Type B pancreatic cell (in vitro differentiated cells): ENCODE data around the gene MRPS18C. TPM values are rescaled to one million over a fixed set of nuclear protein-coding genes. Genes with fewer than 3 reads are reported as not detected.
"Not testable (repeated sequence)": the region's sequence is repeated elsewhere in the genome, so short reads cannot be mapped to it uniquely, and the experiment has no call there.

Source experiments
- DNase-seq: peaks from one replicate; pipeline ENCODE4 v3.0.0; 2021; ENCODE audit warnings: mixed read lengths; ENCODE audit not compliant: unreplicated experiment; ENCODE audit errors: extremely low spot score
- H3K27ac Mint-ChIP-seq: 2 replicates; pipeline ENCODE4 v1.8.0; 2021; ENCODE audit warnings: mild to moderate bottlenecking, mixed read lengths
- H3K27me3 Mint-ChIP-seq: 2 replicates; pipeline ENCODE4 v1.8.0; 2021; ENCODE audit warnings: mixed read lengths
- H3K36me3 Mint-ChIP-seq: 2 replicates; pipeline ENCODE4 v1.8.0; 2021; ENCODE audit warnings: mixed read lengths
- H3K4me1 Mint-ChIP-seq: one replicate; pipeline ENCODE4 v1.8.0; 2021; ENCODE audit warnings: mixed read lengths; ENCODE audit not compliant: unreplicated experiment
- H3K4me3 Mint-ChIP-seq: 2 replicates; pipeline ENCODE4 v1.8.0; 2021; ENCODE audit warnings: mild to moderate bottlenecking, mixed read lengths
- H3K9me3 Mint-ChIP-seq: 2 replicates; pipeline ENCODE4 v1.8.0; 2021; ENCODE audit warnings: mixed read lengths
- CTCF ChIP-seq: fragments of 200-600 bp; sonication (generic); conservative IDR thresholded peaks from 2 replicates; pipeline ENCODE4 v1.5.0; 2021; ENCODE audit warnings: antibody characterized with exemption, mild to moderate bottlenecking
- total RNA-seq: library from RNA; stranded (reverse); gene quantifications from 2 replicates; pipeline ENCODE4 v1.2.1, GENCODE V29; 2021; ENCODE audit warnings: low replicate concordance

MRPS18C gene
- total RNA-seq, 1 donor from 2014 or later: 50.1 TPM

GRCh38 chr4:83498187-83498586 lies 42.3 kb downstream of the MRPS18C start:
- no peak for TF ChIP-seq CTCF
- H3K9me3 Mint-ChIP-seq: no peaks in the 10 kb centered on the region
- H3K27ac Mint-ChIP-seq: no peak overlapping the region
- H3K4me3 Mint-ChIP-seq: no peak overlapping the region
- H3K36me3 Mint-ChIP-seq: no peaks in the 10 kb centered on the region
- H3K27me3 Mint-ChIP-seq: no peaks in the 10 kb centered on the region
- no peaks in the 10 kb centered on the region for H3K4me1 Mint-ChIP-seq
- DNase-seq: no peak

- not testable (repeated sequence) for H3K36me3 Mint-ChIP-seq, DNase-seq, H3K4me3 Mint-ChIP-seq, H3K27me3 Mint-ChIP-seq, H3K9me3 Mint-ChIP-seq, H3K4me1 Mint-ChIP-seq, H3K27ac Mint-ChIP-seq
Observed at GRCh38 chr4:83501671-83502070, 45.8 kb downstream of the MRPS18C start.

- Mint-ChIP-seq H3K4me3 (no peak overlapping the region), H3K36me3 (no peaks in the 10 kb centered on the region), H3K27ac (no peak overlapping the region), H3K27me3 (no peaks in the 10 kb centered on the region), H3K9me3 (no peaks in the 10 kb centered on the region), H3K4me1 (no peaks in the 10 kb centered on the region)
- TF ChIP-seq CTCF: no peak
- no peak for DNase-seq
Observed at GRCh38 chr4:83503974-83504373, 48.1 kb downstream of the MRPS18C start.

- no peaks in the 10 kb centered on the region for H3K27me3 Mint-ChIP-seq
- H3K9me3 Mint-ChIP-seq: no peaks in the 10 kb centered on the region
- H3K27ac Mint-ChIP-seq: no peak overlapping the region
- no peak for DNase-seq
- TF ChIP-seq CTCF: no peak
- no peak overlapping the region for H3K4me3 Mint-ChIP-seq
- no peaks in the 10 kb centered on the region for H3K4me1 Mint-ChIP-seq
- H3K36me3 Mint-ChIP-seq: no peaks in the 10 kb centered on the region
Observed at GRCh38 chr4:83504503-83504902, 48.6 kb downstream of the MRPS18C start.

GRCh38 chr4:83504996-83505395 lies 49.1 kb downstream of the MRPS18C start:
- DNase-seq: no peak
- H3K9me3 Mint-ChIP-seq: no peaks in the 10 kb centered on the region
- H3K4me1 Mint-ChIP-seq: no peaks in the 10 kb centered on the region
- H3K27me3 Mint-ChIP-seq: no peaks in the 10 kb centered on the region
- no peak for TF ChIP-seq CTCF
- no peaks in the 10 kb centered on the region for H3K36me3 Mint-ChIP-seq
- H3K4me3 Mint-ChIP-seq: no peak overlapping the region
- H3K27ac Mint-ChIP-seq: no peak overlapping the region

- not testable (repeated sequence) for DNase-seq, H3K9me3 Mint-ChIP-seq, H3K4me1 Mint-ChIP-seq, H3K4me3 Mint-ChIP-seq, H3K27ac Mint-ChIP-seq, H3K36me3 Mint-ChIP-seq, H3K27me3 Mint-ChIP-seq
- TF ChIP-seq CTCF: peak; percentile 72
Observed at GRCh38 chr4:83509156-83509585, 53.3 kb downstream of the MRPS18C start.
